ENCODE results near the gene SKAP1.

DNA sequence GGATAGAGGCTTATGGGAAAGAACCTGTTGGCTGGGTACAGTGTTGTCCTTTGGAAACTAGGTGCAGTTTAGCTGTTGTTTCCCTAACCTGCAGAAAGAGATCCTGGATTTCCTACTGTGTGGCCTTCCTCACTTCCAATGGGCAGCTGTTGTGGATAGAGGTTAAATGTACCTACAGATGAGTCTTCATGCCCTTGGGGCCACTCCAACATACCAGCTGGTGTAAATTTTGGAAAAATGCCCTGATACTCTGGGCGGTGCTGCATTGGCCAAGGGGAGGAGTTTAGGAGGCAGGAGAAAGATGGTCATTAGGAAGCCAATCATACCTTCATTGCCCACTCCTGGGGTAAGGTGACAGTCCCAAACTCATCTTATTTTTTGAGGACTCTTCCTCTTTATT, 252.2 kb downstream of the SKAP1 start:
- no peak for TF ChIP-seq POLR2A (IDR thresholded peaks at IDR 0.05)
- TF ChIP-seq CTCF (IDR thresholded peaks at IDR 0.05), result no peak
